Breast epithelium (tissue), 3 donors: ENCODE data around the gene ZNF268.
"Not testable (repeated sequence)": the region's sequence is repeated elsewhere in the genome, so short reads cannot be mapped to it uniquely, and the experiment has no call there.

ENCODE experiments used
- POLR2A ChIP-seq: fragments of 450-650 bp; IDR thresholded peaks from one replicate; pipeline ENCODE4 v1.6.1; 2016; ENCODE audit warnings: antibody characterized with exemption, mild to moderate bottlenecking, moderate library complexity
- POLR2AphosphoS5 ChIP-seq, 3 donors: sonication (generic); formaldehyde crosslinking; IDR thresholded peaks; one replicate each; pipeline ENCODE4 v1.6.1; 2017; ENCODE audit warnings: antibody characterized with exemption in 3 of 3
- TF ChIP-seq, protein P1 (sequence below), 3 donors: fragments of 450-650 bp; IDR thresholded peaks; one replicate each; pipeline ENCODE4 v1.5.1; 2016 to 2017; ENCODE audit warnings: antibody characterized with exemption in 3 of 3, mild to moderate bottlenecking in 3 of 3, moderate library complexity in 3 of 3

DNA sequence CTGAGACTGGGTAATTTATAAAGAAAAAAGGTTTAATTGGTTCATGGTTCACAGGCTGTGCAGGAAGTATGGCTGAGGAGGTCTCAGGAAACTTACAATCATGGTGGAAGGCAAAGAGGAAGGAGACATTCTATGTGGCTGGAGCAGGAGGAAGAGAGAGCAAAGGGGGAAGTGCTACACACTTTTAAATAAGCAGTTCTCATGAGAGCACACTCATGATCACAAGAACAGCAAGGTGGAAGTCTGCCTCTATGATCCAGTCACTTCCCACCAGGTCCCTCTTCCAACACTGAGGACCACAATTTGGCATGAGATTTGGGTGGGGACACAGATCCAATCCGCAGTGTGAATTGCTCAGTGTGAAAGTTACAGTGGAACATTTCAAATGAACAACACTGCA is 74.5 kb downstream of the ZNF268 start:
- TF ChIP-seq, protein P1, sequence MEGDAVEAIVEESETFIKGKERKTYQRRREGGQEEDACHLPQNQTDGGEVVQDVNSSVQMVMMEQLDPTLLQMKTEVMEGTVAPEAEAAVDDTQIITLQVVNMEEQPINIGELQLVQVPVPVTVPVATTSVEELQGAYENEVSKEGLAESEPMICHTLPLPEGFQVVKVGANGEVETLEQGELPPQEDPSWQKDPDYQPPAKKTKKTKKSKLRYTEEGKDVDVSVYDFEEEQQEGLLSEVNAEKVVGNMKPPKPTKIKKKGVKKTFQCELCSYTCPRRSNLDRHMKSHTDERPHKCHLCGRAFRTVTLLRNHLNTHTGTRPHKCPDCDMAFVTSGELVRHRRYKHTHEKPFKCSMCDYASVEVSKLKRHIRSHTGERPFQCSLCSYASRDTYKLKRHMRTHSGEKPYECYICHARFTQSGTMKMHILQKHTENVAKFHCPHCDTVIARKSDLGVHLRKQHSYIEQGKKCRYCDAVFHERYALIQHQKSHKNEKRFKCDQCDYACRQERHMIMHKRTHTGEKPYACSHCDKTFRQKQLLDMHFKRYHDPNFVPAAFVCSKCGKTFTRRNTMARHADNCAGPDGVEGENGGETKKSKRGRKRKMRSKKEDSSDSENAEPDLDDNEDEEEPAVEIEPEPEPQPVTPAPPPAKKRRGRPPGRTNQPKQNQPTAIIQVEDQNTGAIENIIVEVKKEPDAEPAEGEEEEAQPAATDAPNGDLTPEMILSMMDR (IDR thresholded peaks at IDR 0.05) = not testable (repeated sequence)
- TF ChIP-seq POLR2A; POLR2AphosphoS5 (IDR thresholded peaks at IDR 0.05): not testable (repeated sequence)
